Peyer's patch (tissue), 4 donors: Measurements from ENCODE around the gene ASIC4.

ENCODE experiments used
- POLR2A ChIP-seq, 2 donors: fragments of 450-650 bp; IDR thresholded peaks; one replicate each; pipeline ENCODE4 v1.5.1; 2017; ENCODE audit warnings: antibody characterized with exemption in 2 of 2, mild to moderate bottlenecking in 2 of 2, moderate library complexity in 2 of 2
- TF ChIP-seq, protein P1 (sequence below), 6 experiments: fragments of 450-650 bp in 4 of 6; fragments of 200-600 bp in 2 of 6; sonication (generic) in 1 of 6; IDR thresholded peaks; one replicate each; pipeline ENCODE4 v1.5.1; 2017 to 2019; ENCODE audit warnings: antibody characterized with exemption in 6 of 6, mild to moderate bottlenecking in 3 of 6, moderate library complexity in 1 of 6

DNA sequence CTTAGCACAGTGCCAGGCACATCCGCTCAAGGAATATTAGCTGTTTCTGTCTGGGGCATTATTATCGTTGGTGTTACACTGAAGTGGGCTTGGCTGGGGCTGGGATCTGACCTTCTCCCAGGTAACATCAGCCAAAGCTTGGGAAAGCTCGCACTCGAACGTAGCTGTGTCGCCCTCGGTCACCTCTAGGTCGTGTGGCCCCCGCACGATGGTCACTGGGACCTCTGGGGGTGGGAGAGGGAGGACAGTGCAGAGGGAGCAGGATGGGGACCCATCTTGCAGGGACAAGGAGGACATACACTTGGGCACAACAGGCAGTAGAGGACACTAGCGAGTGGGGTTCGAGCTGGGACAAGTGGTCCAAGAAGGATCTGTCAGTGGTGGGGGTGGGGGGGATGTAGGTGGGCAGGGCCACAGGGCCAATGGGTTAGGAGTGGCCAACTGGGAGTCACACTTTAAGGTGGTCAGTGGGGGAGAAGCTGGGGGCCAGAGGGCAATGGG lies 39.2 kb downstream of the ASIC4 start:
- TF ChIP-seq POLR2A (IDR thresholded peaks at IDR 0.05), result no peak
- TF ChIP-seq, protein P1, sequence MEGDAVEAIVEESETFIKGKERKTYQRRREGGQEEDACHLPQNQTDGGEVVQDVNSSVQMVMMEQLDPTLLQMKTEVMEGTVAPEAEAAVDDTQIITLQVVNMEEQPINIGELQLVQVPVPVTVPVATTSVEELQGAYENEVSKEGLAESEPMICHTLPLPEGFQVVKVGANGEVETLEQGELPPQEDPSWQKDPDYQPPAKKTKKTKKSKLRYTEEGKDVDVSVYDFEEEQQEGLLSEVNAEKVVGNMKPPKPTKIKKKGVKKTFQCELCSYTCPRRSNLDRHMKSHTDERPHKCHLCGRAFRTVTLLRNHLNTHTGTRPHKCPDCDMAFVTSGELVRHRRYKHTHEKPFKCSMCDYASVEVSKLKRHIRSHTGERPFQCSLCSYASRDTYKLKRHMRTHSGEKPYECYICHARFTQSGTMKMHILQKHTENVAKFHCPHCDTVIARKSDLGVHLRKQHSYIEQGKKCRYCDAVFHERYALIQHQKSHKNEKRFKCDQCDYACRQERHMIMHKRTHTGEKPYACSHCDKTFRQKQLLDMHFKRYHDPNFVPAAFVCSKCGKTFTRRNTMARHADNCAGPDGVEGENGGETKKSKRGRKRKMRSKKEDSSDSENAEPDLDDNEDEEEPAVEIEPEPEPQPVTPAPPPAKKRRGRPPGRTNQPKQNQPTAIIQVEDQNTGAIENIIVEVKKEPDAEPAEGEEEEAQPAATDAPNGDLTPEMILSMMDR (IDR thresholded peaks at IDR 0.05), result no peak
